SK-N-DZ (cell line): ENCODE measurements around the gene TMEM145.

Experiments used
- DNase-seq: peaks from one replicate; pipeline ENCODE4 v3.0.0-alpha.2; 2015; ENCODE audit warnings: low spot score
- small RNA-seq, 2 experiments: library from RNA; depleted of rRNA; stranded (forward); fragments of <200 nt; gene quantifications; one replicate each; pipeline ENCODE3, GENCODE V24; 2014

The TMEM145 gene

GRCh38 chr19:42361545-42361910 is 48.4 kb downstream of the TMEM145 start:
- no peak for DNase-seq

DNA sequence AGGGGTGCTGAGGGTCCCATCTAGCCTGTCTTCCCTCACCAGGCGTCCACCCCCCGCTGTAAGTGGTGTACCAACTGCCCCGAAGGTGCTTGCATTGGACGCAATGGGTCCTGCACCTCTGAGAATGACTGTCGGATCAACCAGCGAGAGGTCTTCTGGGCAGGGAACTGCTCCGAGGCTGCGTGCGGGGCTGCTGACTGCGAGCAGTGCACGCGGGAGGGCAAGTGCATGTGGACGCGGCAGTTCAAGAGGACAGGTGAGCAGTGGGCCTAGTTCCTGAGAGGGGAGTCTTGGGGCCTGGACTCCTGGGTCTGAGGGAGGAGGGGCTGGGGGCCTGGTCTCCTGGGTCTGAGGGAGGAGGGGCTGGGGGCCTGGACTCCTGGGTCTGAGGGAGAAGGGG is 49.2 kb downstream of the TMEM145 start:
- DNase-seq = no peak

DNA sequence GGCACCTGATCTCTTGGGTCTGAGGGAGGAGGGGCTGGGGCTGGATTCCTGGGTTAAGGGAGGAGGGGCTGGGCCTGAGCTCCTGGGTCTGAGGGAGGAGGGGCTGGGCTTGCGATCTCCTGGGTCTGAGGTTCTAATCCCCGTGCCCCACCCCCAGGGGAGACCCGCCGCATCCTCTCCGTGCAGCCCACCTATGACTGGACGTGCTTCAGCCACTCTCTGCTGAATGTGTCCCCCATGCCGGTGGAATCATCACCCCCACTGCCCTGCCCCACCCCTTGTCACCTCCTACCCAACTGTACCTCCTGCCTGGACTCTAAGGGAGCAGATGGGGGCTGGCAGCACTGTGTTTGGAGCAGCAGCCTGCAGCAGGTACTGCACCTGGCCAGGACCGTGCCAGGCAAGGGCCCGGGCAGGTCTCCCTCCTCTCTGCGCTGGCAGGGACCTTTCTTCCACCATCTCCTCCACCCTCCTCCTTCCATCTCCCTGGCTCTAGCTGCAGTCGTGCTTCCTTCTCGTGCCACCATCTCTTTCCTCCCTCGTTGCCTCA is 49.9 kb downstream of the TMEM145 start:
- no peak for DNase-seq

GRCh38 chr19:42363614-42364346 is 50.7 kb downstream of the TMEM145 start:
- no peak for DNase-seq

- no peak for DNase-seq
Observed at GRCh38 chr19:42366673-42367072, 53.6 kb downstream of the TMEM145 start.

GRCh38 chr19:42367929-42368328 is 54.8 kb downstream of the TMEM145 start:
- no peak for DNase-seq

DNA sequence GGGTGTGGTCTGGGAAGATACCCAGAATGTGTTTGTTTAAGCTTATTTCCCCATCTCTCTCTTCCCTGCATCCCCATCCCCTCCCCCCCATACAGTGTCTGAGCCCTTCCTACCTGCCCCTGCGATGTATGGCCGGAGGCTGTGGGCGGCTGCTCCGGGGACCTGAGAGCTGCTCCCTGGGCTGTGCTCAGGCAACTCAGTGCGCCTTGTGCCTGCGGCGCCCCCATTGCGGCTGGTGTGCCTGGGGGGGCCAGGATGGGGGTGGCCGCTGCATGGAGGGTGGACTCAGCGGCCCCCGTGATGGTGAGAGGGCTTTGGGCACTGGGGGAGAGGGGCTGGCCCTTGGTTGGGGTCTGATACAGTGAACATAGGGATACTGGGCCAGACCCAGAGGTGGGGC is 55.3 kb downstream of the TMEM145 start:
- no peak for DNase-seq

DNA sequence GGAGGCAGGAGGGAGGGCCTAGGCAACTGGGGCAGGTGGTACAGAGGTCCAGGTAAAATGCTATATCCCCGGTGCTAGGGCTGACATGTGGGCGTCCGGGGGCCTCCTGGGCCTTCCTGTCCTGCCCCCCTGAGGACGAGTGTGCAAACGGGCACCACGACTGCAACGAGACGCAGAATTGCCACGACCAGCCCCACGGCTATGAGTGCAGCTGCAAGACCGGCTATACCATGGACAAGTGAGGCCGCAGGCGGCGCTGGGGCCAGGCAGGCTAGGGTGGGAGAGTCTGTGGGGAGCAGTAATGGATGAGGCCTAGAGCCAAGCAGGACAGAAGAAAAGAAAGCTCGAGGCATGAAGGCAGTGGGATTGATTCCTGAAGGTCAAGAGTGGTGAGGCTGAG is 55.7 kb downstream of the TMEM145 start:
- DNase-seq = no peak

GRCh38 chr19:42369433-42370067 is 56.4 kb downstream of the TMEM145 start:
- no peak for DNase-seq

DNA sequence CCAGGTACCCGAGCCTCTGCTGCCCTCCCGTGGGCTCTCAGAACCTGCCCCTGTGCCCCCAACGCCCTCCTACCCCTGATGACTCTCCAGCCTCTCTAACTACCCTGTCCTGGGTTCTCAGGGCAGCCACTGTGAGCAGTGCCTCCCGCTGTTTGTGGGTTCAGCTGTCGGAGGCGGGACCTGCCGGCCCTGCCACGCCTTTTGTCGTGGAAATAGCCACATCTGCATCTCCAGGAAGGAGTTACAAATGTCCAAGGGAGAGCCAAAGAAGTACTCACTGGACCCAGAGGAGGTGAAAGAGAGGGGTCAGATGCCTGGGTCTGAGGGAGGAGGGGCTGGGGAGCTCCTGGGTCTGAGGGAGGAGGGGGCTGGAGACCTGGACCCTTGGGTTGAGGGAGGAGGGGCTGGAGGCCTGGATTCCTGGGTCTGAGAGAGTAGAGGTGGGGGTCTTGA is 57.0 kb downstream of the TMEM145 start:
- DNase-seq = no peak

DNA sequence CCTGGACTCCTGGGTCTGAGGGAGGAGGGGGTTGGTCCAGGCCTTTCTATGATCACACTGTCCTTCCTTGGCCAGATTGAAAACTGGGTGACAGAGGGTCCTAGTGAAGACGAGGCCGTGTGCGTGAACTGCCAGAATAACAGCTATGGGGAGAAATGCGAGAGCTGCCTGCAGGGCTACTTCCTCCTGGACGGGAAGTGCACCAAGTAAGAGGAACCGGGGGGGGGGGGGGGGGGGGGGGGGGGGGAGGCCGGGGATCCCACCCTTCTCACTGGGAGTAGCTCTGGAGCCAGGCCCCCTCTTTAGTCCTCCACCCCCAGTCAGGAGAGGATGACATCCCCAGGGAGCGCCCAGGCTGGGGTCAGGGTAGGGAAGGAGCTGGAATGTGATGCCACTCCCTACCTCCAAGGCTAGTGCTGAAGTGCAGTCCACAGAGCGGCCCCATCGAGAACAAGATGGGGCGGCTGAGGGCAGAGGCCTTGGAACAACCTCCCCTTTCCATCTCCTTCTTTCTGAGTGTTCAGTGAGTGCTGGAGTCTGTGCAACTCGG is 57.6 kb downstream of the TMEM145 start:
- no peak for DNase-seq

Small RNA genes lying within 50 kb of the gene (small RNA-seq; reads per million reads assigned to genes)
- 0 reads per million in 2 experiments for gene MIR8077
